K562 (cell line): ENCODE data around the gene ZNF564. TPM values are rescaled to one million over a fixed set of nuclear protein-coding genes. Genes with fewer than 3 reads are reported as not detected.

Experiments
- ETV6 ChIP-seq, 3 experiments: fragments of 150-350 bp in 1 of 3; sonication (generic) in 1 of 3; formaldehyde crosslinking in 1 of 3; IDR thresholded peaks; 2 replicates each; pipeline versions ENCODE4 v1.6.1 to v1.8.0; 2014 to 2022; ENCODE audit warnings: borderline replicate concordance in 2 of 3, low read depth in 2 of 3, antibody characterized with exemption in 1 of 3, low read length in 1 of 3, mild to moderate bottlenecking in 1 of 3, missing genetic modification reagents in 1 of 3
- KDM1A ChIP-seq, 2 experiments: fragments of 450-650 bp; IDR thresholded peaks; 2 replicates each; pipeline ENCODE4 v1.6.1; 2016; ENCODE audit warnings: mild to moderate bottlenecking in 2 of 2
- PTTG1 ChIP-seq: fragments of 450-650 bp; IDR thresholded peaks from 2 replicates; pipeline ENCODE4 v1.6.1; 2016; ENCODE audit warnings: low read depth, mild to moderate bottlenecking, missing genetic modification characterization, missing compliant biosample characterization
- RBFOX2 ChIP-seq: fragments of 200-400 bp; formaldehyde crosslinking; IDR thresholded peaks from 2 replicates; pipeline ENCODE4 v1.6.1; 2017; ENCODE audit warnings: low read depth, mild to moderate bottlenecking, low read length, moderate library complexity
- RCOR1 ChIP-seq, 2 experiments: IDR thresholded peaks; 2 replicates each; pipeline ENCODE4 v1.6.1; 2012; ENCODE audit warnings: low read depth in 2 of 2, low read length in 2 of 2, borderline replicate concordance in 1 of 2, improper control_type of control experiment in 1 of 2
- SIN3A ChIP-seq, 2 experiments: fragments of 150-350 bp in 1 of 2; IDR thresholded peaks; 2 replicates each; pipeline ENCODE4 v1.6.1; 2011 to 2016; ENCODE audit warnings: borderline replicate concordance in 2 of 2, low read depth in 2 of 2, low read length in 2 of 2, mild to moderate bottlenecking in 2 of 2, moderate library complexity in 2 of 2; ENCODE audit not compliant: control insufficient read depth in 1 of 2
- ZNF121 ChIP-seq: sonication (generic); formaldehyde crosslinking; conservative IDR thresholded peaks from 2 replicates; pipeline ENCODE4 v1.8.0; 2022; ENCODE audit warnings: missing genetic modification reagents
- ZNF507 ChIP-seq: conservative IDR thresholded peaks from 2 replicates; pipeline ENCODE4 v1.6.1; 2017; ENCODE audit warnings: missing genetic modification characterization, missing compliant biosample characterization
- ZNF668 ChIP-seq: fragments of 250-450 bp; sonication (Bioruptor Pico); IDR thresholded peaks from 2 replicates; pipeline ENCODE4 v1.8.0; 2022; ENCODE audit warnings: mild to moderate bottlenecking, inconsistent platforms
- ZNF695 ChIP-seq: fragments of 450-650 bp; formaldehyde crosslinking; IDR thresholded peaks from 2 replicates; pipeline ENCODE4 v1.4.0; 2020; ENCODE audit warnings: mild to moderate bottlenecking, moderate library complexity
- polyA plus RNA-seq, 8 experiments: library from polyadenylated mRNA; depleted of rRNA in 4 of 8; stranded (reverse) in 5 of 8; unstranded in 3 of 8; fragments of >200 nt; fragmentation: Nextera tagmentation in 2 of 8; fragmentation: Illumina TruSeq in 1 of 8; extraction: Ambion mirVana in 2 of 8; extraction: Trizol in 1 of 8; gene quantifications; 2 replicates each; pipeline versions ENCODE4 v1.2.1 to v1.2.3, GENCODE V29; 2011 to 2014; ENCODE audit warnings: inconsistent platforms in 1 of 8, missing spikeins in 1 of 8
- total RNA-seq, 7 experiments: library from RNA; depleted of rRNA in 6 of 7; stranded (reverse); fragments of >200 nt in 6 of 7; fragmentation: Illumina TruSeq in 2 of 7; extraction: Trizol in 2 of 7; gene quantifications; 2 replicates each; pipeline versions ENCODE4 v1.2.1 to v1.2.3, GENCODE V29; 2011 to 2021; ENCODE audit warnings: low replicate concordance in 1 of 7
- TF ChIP-seq, protein P1 (sequence below), 3 experiments: fragments of 200-800 bp in 1 of 3; sonication (Bioruptor generic) in 1 of 3; sonication (generic) in 1 of 3; formaldehyde crosslinking in 1 of 3; IDR thresholded peaks; 2 replicates each; pipeline versions ENCODE4 v1.6.1 to v1.8.0; 2016 to 2022; ENCODE audit warnings: mild to moderate bottlenecking in 2 of 3, missing compliant biosample characterization in 2 of 3, missing genetic modification characterization in 2 of 3, missing genetic modification reagents in 1 of 3
- TF ChIP-seq, protein P2 (sequence below): fragments of 450-650 bp; formaldehyde crosslinking; IDR thresholded peaks from 2 replicates; pipeline ENCODE4 v1.4.0; 2020; ENCODE audit warnings: mild to moderate bottlenecking, moderate library complexity
- TF ChIP-seq, protein P3 (sequence below): sonication (generic); formaldehyde crosslinking; IDR thresholded peaks from 2 replicates; pipeline ENCODE4 v1.8.1; 2023; ENCODE audit warnings: mild to moderate bottlenecking, missing genetic modification reagents, moderate library complexity
- TF ChIP-seq, protein P4 (sequence below): fragments of 250-450 bp; sonication (Bioruptor Pico); IDR thresholded peaks from 2 replicates; pipeline ENCODE4 v1.5.0; 2021
- TF ChIP-seq, protein P5 (sequence below): IDR thresholded peaks from 2 replicates; pipeline ENCODE4 v1.6.1; 2014; ENCODE audit warnings: antibody characterized with exemption
- TF ChIP-seq, protein P6 (sequence below): fragments of 450-650 bp; IDR thresholded peaks from 2 replicates; pipeline ENCODE4 v1.6.1; 2014; ENCODE audit warnings: low read depth, mild to moderate bottlenecking, moderate library complexity, borderline replicate concordance

Gene ZNF564
- total and polyA plus RNA-seq, 9 of the 15 experiments (the other 6 are each of a cell fraction or from before 2014, with no cell fraction given): 1.4 to 8.1 (median 5.6) TPM

DNA sequence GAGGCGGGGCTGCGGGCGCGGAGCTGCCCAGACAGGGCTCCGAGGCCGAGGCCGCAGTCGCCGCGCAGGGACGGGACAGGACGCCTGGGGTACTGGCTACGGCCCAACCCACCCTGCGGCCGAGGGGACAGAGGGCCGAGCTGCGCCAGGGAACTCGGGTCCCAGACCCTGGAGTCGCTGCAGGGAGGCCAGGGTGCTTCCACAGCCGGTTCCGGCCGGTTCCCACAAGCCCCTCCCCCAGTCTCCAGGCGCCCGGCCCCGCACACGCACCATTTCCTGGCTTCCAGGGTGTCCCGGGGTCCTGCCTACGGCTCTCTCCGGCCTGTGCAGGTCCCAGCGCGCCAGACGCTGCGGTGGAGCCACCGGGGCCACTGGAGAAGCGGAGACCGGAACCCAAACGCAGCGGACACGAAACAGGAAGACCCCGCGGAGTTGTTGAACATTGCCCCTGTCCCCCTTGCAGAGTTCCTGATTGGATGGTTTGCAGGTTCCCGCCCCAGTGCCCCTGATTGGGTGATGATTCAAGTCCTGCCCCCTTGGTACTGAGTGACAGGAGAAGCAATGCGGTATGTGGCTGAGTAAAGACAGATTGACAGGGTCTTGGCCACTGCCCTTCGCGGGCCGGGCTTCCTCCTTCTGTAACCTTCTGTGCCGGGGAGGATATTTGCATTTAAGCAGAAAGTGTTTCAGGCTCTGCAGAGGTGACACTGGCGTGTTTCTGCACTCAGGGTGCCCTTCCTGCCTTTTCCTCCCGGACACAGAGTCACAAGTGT lies at the start of gene ZNF564 (continued):
- TF ChIP-seq RBFOX2 (peak; percentile 94), PTTG1 (tag) (no peak), ZNF668 (CRISPR knock-in tag) (no peak), ETV6 (IDR thresholded peaks at IDR 0.05; ENCODE audit: borderline replicate concordance in 1 of 2, low read depth in 2 of 2, low read length in 1 of 2) (0 out of 4 replicates have a peak, but pooled peaks of 1 of the 2 experiments have one; percentile 16), ETV6 (CRISPR knock-in tag; IDR thresholded peaks at IDR 0.05; ENCODE audit: borderline replicate concordance) (no peak), ZNF121 (peak; percentile 23; the same call in 1 of the 2 replicates), RCOR1 (IDR thresholded peaks at IDR 0.05; ENCODE audit: borderline replicate concordance in 1 of 2, low read depth in 2 of 2, low read length in 2 of 2) (peak in 1 of 2 experiments; percentile 3; a peak in 1 of 4 replicates), ZNF507 (tag) (no peak), KDM1A (IDR thresholded peaks at IDR 0.05) (no peak), SIN3A (IDR thresholded peaks at IDR 0.05; ENCODE audit: borderline replicate concordance in 2 of 2, control insufficient read depth in 1 of 2, low read depth in 2 of 2, low read length in 2 of 2) (peak in 1 of 2 experiments; percentile 62; a peak in 1 of 4 replicates), ZNF695 (CRISPR knock-in tag) (no peak)
- TF ChIP-seq, protein P1, sequence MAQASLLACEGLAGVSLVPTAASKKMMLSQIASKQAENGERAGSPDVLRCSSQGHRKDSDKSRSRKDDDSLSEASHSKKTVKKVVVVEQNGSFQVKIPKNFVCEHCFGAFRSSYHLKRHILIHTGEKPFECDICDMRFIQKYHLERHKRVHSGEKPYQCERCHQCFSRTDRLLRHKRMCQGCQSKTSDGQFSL (CRISPR knock-in tag; IDR thresholded peaks at IDR 0.05): no peak
- TF ChIP-seq, protein P1 (tag; IDR thresholded peaks at IDR 0.05): no peak
- TF ChIP-seq, protein P2, sequence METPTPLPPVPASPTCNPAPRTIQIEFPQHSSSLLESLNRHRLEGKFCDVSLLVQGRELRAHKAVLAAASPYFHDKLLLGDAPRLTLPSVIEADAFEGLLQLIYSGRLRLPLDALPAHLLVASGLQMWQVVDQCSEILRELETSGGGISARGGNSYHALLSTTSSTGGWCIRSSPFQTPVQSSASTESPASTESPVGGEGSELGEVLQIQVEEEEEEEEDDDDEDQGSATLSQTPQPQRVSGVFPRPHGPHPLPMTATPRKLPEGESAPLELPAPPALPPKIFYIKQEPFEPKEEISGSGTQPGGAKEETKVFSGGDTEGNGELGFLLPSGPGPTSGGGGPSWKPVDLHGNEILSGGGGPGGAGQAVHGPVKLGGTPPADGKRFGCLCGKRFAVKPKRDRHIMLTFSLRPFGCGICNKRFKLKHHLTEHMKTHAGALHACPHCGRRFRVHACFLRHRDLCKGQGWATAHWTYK (CRISPR knock-in tag): 0 out of 2 replicates have a peak, but pooled peaks have one; percentile 33
- TF ChIP-seq, protein P3, sequence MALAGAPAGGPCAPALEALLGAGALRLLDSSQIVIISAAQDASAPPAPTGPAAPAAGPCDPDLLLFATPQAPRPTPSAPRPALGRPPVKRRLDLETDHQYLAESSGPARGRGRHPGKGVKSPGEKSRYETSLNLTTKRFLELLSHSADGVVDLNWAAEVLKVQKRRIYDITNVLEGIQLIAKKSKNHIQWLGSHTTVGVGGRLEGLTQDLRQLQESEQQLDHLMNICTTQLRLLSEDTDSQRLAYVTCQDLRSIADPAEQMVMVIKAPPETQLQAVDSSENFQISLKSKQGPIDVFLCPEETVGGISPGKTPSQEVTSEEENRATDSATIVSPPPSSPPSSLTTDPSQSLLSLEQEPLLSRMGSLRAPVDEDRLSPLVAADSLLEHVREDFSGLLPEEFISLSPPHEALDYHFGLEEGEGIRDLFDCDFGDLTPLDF (CRISPR knock-in tag): peak; percentile 30; the same call in 1 of the 2 replicates
- TF ChIP-seq, protein P4, sequence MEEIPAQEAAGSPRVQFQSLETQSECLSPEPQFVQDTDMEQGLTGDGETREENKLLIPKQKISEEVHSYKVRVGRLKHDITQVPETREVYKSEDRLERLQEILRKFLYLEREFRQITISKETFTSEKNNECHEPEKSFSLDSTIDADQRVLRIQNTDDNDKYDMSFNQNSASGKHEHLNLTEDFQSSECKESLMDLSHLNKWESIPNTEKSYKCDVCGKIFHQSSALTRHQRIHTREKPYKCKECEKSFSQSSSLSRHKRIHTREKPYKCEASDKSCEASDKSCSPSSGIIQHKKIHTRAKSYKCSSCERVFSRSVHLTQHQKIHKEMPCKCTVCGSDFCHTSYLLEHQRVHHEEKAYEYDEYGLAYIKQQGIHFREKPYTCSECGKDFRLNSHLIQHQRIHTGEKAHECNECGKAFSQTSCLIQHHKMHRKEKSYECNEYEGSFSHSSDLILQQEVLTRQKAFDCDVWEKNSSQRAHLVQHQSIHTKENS: no peak
- TF ChIP-seq, protein P5, sequence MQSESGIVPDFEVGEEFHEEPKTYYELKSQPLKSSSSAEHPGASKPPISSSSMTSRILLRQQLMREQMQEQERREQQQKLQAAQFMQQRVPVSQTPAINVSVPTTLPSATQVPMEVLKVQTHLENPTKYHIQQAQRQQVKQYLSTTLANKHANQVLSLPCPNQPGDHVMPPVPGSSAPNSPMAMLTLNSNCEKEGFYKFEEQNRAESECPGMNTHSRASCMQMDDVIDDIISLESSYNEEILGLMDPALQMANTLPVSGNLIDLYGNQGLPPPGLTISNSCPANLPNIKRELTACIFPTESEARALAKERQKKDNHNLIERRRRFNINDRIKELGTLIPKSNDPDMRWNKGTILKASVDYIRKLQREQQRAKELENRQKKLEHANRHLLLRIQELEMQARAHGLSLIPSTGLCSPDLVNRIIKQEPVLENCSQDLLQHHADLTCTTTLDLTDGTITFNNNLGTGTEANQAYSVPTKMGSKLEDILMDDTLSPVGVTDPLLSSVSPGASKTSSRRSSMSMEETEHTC: no peak
- TF ChIP-seq, protein P6, sequence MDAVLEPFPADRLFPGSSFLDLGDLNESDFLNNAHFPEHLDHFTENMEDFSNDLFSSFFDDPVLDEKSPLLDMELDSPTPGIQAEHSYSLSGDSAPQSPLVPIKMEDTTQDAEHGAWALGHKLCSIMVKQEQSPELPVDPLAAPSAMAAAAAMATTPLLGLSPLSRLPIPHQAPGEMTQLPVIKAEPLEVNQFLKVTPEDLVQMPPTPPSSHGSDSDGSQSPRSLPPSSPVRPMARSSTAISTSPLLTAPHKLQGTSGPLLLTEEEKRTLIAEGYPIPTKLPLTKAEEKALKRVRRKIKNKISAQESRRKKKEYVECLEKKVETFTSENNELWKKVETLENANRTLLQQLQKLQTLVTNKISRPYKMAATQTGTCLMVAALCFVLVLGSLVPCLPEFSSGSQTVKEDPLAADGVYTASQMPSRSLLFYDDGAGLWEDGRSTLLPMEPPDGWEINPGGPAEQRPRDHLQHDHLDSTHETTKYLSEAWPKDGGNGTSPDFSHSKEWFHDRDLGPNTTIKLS: peak; percentile 78
